HG03460 (cell line): Measurements from ENCODE around the gene SCG3.
"Not testable (repeated sequence)": the region's sequence is repeated elsewhere in the genome, so short reads cannot be mapped to it uniquely, and the experiment has no call there.

Experiments used
- ATAC-seq: cut with Tn5 transposase; IDR thresholded peaks from one replicate; pipeline ENCODE4 v1.9.1; 2021; ENCODE audit not compliant: unreplicated experiment

Gene SCG3

DNA sequence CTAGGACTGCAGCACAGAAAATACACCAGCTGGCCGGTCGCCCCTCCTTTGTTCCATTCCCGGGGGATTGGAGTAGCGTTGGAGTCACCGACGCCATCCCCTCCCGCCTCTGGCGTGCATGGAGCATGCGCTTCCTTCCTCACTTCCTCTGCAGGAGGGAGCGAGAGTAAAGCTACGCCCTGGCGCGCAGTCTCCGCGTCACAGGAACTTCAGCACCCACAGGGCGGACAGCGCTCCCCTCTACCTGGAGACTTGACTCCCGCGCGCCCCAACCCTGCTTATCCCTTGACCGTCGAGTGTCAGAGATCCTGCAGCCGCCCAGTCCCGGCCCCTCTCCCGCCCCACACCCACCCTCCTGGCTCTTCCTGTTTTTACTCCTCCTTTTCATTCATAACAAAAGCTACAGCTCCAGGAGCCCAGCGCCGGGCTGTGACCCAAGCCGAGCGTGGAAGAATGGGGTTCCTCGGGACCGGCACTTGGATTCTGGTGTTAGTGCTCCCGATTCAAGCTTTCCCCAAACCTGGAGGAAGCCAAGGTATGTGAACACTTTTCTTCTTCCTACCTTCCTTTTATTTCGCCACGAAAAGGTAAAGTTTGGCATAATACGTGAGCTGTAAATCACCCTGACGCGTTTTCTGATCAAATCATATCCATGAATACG, at the start of gene SCG3:
SCG3 (plus strand) TSS at position 201 of the 661 bp plus-strand sequence; CDS start at position 454, 253 bp downstream.
- no peak for ATAC-seq

DNA sequence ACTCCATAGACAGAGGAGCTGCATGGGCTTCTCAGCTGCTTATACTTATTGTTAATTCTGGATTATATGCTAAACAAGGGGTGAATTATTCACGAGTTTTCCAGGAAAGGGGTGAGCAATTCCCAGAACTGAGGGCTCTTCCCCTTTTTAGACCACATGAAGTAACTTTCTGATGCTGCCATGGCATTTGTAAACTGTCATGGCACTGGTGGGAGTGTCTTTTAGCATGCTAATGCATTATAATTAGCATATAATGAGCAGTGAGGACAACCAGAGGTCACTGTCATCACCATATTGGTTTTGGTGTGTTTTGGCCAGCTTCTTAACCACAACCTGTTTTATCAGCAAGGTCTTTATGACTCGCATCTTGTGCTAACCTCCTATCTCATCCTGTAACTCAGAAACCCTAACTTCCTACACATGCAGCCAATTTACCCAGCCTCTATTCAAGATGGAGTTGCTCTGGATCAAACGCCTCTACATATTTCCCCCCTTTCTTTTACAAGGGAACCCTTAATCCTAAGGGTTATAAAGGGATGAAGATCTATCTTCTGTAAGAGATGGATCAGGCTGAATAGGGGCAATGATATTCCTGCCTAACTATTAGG, 46.6 kb upstream of the SCG3 start:
- ATAC-seq: no peak

DNA sequence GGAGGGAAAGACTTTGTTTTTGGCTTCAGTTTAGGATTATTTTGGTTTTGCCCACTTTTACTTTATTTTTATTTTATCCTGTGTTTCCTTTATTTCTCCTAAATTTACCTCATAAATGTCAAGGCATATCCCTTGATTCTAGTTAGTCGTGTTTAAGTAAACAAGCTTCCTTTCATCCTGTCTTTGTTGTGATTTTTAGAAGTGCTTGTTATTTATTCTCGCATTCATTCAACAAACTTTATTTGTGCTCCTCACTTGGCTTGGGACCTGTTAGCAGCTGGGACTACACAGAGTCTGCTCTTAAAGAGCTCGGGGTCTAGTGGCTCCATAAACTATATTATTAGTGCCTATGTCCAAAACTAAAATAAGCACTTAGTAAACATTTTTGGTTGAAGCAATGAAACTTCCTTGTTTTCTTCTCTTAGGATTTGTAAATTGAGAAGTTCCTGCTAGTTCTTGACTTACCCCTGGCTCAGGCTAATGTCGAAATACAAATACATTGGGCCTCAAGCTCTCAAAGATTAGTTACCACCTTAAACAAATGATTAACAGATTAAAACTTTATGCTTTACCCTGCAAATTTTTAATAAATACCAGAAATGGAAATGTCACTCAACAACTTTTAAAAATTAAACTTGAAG, 39.7 kb upstream of the SCG3 start:
- ATAC-seq: no peak

DNA sequence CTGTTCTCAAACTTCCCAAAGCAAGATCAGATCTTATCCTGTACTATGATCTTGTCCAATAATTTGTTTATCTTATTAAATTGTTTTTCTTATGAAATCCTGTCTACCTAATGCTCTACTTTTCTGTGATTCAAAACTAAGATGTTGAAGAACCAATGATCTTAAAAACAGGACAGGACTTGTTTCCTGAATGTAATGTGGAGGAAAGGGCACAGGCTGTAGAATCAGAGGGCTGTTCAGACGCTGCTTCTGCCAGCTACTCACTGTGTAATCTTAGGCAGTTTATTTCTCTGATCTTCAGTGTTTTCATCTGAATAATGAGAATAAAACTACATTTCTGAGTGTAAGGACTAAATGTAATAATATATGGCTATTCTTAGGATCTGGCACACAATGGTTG, 38.6 kb upstream of the SCG3 start:
- no peak for ATAC-seq

DNA sequence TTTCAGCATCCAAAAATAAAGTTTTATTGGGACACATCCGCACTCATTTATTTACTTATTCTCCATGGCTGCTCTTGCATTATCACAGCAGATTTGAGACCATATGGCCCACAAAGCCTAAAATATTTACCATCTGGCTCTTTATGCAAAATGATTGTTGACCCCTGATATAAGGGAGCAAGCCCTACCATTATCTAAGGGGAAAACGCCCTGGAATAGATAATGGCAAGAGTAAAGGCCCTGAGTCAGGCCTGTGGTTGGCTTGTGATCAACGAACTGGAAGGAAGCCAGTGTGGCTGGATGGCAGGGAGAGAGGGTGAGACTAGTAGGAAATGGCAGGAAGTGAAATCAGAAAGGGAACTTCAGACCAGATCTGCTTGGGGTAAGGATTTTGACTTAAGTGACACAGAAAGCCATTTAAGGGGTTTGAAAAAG, 34.2 kb upstream of the SCG3 start:
- ATAC-seq: no peak

DNA sequence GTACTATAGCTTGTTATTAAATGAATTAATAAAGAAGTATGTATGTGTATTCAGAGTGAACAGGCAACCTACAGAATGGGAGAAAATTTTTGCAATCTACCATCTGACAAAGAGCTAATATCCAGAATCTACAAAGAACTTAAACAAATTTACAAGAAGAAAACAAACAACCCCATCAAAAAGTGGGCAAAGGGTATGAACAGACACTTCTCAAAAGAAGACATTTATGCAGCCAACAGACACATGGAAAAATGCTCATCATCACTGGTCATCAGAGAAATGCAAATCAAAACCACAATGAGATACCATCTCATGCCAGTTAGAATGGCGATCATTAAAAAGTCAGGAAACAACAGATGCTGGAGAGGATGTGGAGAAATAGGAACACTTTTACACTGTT, 33.2 kb upstream of the SCG3 start:
- not testable (repeated sequence) for ATAC-seq

DNA sequence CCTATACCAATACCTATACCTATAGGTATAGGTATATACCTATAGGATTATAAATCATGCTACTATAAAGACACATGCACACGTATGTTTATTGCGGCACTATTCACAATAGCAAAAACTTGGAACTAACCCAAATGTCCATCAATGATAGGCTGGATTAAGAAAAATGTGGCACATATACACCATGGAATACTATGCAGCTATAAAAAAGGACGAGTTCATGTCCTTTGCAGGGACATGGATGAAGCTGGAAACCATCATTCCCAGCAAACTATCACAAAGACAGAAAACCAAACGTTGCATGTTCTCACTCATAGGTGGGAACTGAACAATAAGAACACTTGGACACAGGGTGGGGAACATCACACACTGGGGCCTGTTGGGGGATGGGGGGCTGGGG, 32.7 kb upstream of the SCG3 start:
- ATAC-seq: not testable (repeated sequence)

DNA sequence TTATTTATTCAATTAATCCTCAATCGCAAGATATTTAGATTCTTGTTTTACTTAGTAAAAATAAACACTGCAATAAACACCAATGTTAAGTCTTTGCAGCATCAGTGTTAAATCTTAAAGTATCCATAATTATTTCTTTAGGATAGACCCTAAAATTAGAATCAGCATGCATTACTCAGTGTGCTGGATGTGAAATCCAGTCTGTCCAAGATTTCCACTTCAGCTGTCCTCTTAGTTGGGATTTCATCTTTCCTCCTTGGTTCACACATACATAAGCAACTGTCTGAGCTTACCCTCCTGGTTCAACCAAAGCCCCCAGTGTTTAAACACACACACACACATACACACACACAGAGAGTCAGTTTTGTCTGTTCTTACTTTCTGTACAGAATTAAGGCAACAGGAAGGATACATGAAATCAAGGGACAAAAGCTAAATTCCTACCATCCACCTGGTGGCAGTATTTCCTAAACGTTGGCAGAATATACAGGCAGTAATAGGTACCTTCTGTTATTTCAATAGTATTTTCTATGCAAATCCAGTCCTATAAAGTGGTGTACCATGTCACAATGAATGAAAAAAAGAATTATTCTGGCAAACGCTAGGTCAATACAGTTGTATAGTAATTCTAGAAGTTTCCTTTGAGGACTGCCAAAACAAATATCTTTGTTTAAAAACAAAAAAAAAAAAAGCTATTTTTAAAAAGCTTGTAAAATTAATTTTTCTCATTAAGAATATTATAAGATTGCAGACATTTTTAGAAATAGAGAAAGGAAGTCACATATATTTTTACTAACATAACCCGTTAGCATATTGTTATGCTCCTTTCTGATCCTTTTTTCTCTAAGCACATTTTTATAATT, 31.4 kb upstream of the SCG3 start:
- peak; percentile 62 for ATAC-seq

DNA sequence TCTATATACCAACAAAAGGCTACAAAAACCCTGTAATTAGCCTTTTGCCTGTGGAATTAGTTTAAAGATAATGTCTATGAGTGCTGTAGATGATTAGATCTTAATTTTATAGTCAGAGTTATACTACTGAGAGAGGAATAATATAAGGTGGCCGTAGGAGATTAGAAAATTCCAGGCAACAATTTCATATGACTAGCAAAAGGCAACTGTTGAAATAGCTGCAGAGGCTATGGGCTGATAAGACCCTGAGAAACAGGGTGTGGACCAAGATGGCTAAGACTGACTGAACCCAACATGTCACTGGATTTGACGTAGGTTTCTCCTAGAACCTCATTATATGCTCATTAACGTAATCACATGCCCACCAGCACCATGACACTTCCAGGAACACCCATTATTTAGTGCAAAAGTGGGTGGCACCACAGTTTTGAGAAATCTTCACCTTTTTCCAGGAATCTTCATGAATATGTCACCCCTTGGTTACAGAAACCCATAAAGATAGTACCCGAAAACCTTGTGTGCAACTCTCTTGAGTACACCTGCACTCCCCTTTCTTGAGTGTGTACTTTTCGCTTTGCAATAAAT, 29.1 kb upstream of the SCG3 start:
- ATAC-seq: no peak

DNA sequence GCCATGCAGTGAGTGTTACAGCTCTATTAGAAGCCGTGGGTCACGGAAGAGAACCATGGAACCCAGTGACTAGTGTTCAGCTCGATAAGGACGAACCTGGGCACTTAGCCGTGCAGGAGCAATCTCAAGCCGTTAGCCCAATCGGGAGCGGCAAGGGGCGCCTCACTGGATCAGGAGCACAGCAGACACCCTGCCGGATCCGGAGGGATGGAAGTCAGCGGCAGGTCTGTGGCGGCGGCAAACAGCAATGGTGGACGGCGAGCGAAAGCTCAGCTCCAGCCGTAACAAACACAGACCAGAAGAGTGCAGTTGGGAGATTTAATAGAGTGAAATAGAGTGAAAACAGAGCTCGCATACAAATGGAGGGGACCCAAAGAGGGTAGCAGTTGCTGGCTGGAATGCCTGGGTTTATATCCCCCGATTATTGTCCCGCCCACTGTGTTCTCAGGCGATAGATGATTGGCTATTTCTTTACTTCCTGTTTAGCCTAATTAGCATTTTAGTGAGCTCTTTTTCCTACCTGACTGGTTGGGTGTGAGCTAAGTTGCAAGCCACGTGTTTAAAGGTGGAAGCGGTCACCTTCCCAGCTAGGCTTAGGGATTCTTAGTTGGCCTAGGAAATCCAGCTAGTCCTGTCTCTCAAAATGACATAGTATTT, 25.8 kb upstream of the SCG3 start:
- ATAC-seq: not testable (repeated sequence)

DNA sequence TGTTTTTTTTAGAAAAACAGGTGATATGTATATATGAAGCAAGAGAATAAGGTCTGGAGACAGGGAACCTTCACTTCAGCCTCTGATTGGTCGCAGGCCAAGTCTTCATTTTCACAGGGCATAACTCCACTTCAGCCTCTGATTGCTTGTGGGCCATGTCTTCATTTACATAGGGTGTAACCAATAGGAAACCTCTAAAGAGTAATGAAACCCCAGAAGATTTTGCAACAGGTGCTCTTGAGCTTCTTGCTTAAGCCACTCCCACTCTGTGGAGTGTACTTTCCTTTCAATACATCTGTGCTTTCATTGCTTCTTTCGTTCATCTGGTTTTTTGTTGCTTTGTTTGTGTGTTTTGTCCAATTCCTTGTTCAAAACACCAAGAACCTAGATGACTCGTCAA, 22.6 kb upstream of the SCG3 start:
- no peak for ATAC-seq

DNA sequence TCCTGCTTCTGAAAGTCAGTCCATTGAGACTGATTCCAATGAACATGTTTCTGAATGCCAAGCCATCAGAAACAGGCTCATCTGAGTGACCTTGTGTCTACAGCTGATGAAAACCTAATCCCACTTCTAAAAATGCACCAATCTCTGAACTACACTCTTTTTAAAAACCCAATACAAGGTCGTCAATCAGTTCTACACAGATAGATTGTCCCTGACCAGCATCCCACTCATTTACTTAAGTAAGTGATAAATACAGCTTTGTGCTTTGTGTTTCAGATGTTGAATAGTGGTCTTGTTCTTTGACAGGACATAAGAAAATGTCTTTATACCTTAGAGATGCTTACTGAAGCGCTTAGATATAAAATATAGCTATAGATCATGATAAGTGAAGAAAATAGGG, 20.2 kb upstream of the SCG3 start:
- ATAC-seq: no peak

DNA sequence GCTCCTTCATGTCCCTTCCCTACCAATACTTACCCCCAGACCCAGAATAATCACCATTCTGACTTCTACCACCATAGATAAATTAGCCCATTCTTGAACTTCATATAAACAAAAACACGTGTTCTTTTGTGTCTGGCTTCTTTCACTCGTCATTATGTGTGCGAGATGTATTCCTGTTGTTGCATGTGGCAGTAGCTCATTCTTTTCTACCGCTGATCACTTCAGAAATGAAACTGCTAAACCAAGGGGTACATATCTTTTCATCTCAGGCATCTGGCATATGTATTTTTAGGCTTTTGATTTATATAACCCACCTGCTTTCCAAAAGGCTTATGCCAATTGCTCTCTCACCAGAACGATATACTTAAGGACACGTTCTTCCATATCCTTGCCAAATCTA, 13.8 kb upstream of the SCG3 start:
- no peak for ATAC-seq

DNA sequence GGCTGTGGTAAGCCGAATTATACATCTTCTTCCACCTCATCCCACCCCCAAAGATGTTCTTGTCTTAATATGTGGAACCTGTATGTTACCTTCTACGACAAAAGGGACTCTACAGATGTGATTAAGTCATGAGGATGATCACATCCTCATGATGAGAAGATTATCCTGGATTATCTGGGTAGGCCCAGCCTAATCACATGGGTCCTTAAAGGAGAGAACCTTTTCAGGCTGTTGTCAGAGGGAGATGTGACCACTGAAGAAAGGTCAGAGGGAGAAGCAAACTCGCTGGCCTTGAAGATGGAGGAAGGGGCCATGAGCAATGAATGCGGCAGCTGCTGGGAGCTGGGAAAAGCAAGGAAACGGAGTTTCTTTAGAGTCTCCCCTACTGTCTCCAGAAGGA, 12.9 kb upstream of the SCG3 start:
- ATAC-seq: no peak

DNA sequence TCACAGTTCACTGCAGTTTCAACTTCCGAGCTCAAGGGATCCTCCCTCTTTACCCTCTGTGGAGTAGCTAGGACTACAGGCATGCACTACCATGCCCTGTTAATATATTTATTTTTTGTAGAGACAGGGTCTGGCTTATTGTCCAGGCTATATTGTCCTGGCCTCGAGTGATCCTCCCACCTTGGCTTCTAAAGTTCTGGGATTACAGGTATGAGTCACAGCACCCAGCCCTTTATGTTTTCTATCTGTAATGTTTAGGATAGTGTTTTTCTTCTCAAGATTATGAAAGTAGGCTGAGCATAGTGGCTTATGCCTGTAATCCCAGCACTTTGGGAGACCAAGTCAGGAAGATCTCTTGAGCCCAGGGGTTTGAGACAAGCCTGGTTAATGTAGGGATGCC, 11.9 kb upstream of the SCG3 start:
- ATAC-seq: no peak

DNA sequence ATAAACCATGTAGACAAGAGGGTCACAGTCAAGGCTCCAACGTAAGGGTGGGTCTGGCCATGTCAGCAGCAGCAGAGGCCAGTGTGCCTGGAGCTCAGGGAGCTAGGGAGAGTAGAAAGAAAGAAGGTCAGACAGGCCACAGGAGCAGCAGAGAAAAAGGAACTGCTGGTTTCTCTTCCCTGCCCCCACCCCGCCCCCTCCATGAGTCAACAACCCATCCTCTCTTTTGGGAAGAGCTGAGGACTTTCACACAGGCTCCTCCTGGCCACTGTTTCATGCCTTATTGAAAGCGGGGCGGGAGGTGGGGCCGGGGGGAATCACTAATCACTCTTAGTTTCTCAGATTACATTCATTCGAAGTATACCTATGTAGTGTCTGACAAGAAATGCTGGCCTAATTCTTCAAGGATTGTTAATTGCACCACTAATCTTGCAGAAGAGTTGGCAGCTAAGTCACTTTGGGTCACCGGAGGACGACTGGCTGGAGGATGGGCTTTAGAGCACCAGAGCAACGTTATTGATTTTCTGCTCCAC, 9.1 kb upstream of the SCG3 start:
- no peak for ATAC-seq

DNA sequence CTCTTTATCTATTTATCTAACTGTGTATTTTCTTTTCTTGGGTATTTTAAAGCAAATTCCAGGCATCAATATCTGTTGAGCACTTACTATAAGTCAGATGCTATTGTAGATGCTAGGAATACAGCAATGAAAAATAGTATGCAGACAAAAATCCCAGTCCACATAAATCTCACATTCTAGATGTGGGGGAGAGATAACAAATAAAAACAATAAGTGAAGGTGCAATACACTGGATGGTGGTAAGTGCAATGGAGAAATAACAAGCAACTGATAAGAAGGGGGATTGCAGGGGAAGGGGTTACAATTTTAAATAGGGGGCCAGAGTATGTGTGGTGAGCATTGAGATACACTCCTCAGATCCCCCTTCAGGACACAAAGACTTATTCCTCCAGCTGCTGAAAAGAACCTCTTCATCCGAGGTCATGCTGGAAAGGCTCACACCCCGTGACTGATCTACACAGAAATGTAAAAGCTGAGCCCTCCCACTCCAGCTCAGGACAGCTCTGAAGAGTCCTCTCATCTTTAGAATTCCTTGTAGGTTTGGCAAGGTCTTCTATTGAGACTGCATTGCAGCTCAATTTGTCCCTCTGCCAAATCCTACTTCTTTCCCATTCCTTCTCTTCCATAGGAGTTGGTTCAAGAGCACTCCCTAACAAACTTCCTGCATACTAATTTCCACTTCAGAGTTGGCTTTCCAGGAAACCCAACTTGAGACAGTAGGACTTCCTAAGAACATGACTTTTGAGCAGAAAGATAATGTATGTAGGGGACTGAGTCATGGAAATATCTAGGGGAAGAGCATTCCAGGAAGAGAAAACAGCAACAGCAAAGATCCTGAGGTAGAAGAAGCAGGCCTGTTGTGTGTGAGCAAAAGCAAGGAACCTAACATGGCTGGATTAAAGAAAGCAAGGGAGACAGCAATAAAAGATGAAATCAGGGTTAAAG, 8.1 kb upstream of the SCG3 start:
- ATAC-seq: no peak

DNA sequence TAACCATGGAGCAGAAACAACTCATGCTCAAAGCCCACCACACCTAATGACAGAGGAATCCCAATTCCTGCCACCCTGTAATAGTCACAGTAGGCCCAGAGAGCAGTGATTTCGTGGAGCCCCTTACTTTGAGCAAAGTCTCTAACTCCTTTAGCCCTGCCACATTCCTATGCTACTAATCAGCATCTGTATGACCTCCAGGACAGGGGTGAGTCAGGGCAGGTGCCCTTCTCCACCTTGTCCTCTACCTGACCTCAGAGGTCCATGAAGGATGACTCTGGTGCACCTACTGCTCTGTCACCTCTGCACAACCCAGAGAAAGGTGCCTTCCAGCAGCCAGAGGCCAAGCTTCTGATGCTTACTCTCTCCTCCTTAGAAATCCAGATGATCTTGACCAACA, 6.1 kb upstream of the SCG3 start:
- no peak for ATAC-seq

DNA sequence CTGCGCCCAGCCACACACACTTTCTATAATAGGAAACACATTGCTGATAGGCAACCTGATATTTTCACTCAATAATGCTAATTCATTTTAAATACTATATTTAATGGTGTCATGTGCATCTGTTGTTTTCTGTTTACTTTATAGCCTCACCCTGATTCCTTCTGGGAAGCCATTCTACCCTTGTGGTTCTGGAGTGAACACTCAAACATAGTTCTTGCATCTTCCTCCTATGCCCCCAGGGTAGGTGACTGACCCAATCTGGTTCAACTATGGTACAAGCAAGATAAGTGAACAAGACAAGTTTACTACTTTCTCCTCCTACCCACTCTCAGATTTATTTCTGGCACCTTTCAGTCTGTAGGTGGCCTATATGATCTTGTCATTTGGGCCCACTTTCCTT, 4.3 kb upstream of the SCG3 start:
- no peak for ATAC-seq
